DMS53 treated with DMSO at 0.1 percent for 48 hours (cell line): ENCODE data around the gene MRO.
"Not testable (repeated sequence)": the region's sequence is repeated elsewhere in the genome, so short reads cannot be mapped to it uniquely, and the experiment has no call there.

ENCODE experiments used
- DNase-seq: peaks from one replicate; lab custom pipeline; 2025; ENCODE audit not compliant: unreplicated experiment; lab: John Stamatoyannopoulos, UW

The MRO gene

DNA sequence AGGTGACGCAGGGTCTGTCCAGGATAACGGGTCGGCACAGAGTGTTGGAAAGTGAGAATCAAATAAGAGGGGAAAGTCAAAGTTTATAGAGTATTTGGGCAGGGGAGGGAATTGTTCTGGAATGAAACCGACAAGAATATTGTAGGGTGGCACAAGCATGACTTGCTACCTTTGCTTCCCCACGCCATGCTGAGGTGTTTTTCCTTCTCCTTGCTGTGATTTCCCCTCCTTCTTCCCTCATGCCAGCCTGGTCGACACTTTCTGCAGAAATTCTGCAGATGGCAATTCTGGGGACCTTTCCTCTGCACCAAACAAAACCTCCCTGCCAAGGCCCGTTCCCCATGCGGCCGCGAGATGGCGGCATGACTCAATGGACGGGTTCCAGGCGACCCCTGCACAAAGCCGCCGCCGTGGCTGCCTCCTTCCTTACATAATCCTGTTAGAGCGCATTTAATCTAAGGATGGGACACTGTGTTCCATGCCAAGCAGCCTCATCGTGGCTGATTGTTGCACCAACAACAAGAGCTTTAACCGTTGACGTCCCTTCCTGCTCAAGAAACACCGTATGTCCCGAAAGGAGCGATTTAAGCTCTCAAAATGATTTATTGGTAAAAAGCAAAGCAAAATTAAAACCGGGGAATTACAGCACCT, at the start of gene MRO:
MRO (minus strand) TSS at position 289 of the 651 bp plus-strand sequence. CDS start 10,616 bp downstream, outside the sequence.
- peak; percentile 89 for DNase-seq

- peak; percentile 21 for DNase-seq
These were observed 49.3 kb upstream of the MRO start for GRCh38 chr18:50869150-50869549.

GRCh38 chr18:50866765-50867164, 46.9 kb upstream of the MRO start:
- DNase-seq: peak; percentile 24

- no peak for DNase-seq
These were observed 44.1 kb upstream of the MRO start for GRCh38 chr18:50863840-50864375.

- no peak for DNase-seq
These were observed 42.6 kb upstream of the MRO start for GRCh38 chr18:50862401-50862800.

DNA sequence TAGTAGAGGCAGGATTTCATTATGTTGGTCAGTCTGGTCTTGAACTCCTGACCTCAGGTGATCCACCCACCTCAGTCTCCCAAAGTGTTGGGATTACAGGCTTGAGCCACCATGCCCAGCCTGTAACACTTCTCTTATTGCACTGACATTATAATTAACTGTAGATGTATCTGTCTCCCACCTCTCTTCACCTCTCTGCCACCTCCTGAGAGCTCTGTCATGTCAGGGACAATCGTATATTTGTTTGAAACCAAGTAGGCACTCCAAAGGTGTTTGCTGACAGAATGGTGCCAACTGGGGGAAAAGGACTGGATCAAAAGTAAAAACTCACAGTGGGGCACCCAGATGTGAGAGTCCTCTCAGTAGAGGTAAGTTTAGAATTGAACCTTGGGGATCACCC, 41.8 kb upstream of the MRO start:
- DNase-seq: no peak

DNA sequence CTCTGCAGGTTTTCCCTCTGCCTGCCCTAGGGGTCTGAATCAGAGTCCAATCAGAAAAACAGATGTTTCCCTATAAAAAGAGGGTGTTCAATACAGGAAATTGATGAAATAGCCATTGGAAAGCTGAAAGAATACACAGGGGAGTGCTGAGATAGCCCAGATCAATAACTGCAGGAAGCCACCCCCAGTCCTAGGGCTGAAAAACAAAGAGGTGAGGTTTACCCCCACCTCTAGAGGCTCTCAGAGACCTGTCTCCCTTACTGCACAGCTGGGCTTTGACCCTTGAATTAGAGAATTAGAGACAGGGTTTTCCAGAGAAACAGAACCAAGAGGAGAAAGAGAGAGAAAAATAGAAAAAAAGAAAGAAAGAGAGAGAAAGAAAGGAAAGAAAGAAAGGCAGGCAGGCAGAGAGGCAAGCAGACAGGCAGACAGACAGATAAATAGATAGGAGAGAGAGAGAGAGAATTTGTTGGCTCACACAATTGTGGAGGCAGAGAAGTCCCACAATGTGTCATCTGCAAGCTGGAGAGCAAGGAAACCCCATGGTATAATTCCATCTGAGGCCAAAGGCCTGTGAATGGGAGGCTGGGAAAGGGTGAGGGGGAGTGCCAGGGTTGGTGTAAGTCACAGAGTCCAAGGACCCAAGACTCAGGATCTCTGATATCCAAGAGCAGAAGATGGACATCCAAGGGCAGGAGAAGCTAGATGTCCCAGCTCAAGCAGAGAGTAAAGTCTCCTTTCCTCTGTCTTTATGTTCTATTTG, 40.2 kb upstream of the MRO start:
- no peak for DNase-seq

- DNase-seq: no peak
These were observed 37.9 kb upstream of the MRO start for GRCh38 chr18:50857694-50858093.

DNA sequence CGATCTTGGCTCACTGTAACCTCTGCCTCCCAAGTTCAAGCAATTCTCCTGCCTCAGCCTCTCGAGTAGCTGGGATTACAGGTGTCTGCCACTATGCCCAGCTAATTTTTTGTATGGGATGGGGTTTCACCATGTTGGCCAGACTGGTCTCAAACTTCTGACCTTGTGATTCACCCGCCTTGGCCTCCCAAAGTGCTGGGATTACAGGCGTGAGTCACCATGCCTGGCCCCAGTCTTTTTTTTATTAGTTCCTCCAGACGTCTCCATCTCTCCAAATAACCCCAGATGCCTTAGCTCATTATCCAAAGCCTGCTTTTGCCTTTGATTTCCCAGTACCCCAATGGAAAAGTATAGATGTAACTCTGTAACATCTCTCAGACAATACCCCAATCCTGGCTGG, 37.4 kb upstream of the MRO start:
- not testable (repeated sequence) for DNase-seq

DNA sequence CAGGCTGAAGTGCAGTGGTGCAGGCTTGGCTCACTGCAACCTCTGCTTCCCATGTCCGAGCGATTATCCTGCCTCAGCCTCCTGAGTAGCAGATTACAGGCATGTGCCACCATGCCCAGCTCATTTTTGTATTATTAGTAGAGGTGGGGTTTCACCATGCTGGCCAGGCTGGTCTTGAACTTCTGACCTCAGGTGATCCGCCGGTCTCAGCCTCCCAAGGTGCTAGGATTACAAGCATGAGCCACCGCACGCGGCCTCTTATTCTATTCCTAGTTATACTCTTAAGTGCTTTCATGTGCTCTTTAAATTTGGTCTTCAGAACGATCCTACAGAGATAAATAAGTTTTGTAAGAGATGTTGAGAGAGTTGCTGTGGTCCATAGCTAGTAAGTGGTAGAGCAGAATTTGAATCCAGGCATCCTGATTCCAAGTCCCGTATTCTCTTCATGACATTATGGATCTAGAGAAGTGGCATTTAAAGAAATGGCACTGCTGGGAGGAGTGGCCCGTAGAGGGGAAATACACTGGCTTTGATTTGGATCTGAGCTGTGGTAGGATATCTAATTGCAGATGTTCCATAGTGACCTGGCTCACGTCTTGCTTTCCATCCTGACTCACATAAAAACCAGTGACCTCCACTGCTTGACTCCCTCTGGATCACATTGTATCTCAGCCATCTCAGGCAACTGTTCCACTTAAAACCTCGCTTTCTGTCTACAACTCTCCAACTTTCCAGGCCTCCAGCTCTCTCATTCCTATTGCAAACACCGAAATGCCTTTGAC, 36.4 kb upstream of the MRO start:
- no peak for DNase-seq

GRCh38 chr18:50853863-50854271, 34.1 kb upstream of the MRO start:
- DNase-seq: no peak

DNA sequence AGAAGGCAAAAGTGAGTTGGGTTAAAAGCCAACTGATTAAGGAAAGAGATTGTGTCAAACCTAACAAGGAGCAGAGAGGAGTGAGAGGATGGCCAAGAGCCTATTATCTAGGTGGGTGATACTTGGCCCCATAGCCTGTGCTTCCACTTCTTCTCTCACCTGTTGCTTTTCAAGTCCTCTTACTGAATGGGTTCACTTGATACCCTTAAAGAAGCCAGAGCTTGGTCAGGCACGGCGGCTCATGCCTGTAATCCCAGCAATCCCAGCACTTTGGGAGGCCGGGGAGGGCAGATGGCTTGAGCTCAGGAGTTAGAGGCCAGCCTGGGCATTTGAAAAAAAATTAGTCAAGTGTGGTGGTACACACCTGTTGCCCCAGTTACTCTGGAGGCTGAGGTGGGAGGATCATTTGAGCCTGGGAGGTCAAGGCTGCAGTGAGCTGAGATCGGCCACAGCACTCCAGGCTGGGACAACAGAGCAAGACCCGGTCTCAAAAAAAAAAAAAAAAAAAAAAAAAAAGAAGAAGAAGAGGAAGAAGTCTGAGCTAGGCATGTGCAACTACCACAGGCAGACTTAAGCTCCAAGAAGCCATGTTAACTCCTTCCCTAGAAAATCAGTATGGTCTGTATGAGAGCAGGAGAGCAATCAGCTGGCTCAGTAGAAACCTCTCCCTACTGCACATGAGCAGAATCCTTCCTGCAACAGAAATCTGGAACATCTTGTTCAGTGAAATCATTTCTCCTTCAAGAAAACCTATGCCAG, 30.7 kb upstream of the MRO start:
- DNase-seq: no peak

GRCh38 chr18:50849419-50849821, 29.6 kb upstream of the MRO start:
- DNase-seq: no peak

DNA sequence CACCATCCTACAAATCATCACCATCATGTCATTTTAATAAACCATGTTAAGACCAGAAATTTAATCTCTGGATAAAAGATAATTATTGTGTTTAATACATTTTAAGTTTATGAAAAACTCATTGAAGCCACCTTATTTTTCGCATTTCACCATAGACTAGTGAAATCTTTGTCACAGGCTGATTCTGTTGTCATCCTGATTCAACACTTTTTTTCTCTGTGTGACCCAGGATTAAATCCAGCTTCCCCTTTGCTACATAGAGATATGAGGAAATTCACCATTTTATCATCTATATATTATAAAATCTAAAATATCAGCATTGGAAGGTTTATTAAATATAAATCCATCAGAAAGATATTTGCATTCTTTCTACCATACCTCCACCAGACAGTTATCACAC, 29.2 kb upstream of the MRO start:
- DNase-seq: no peak

GRCh38 chr18:50848061-50848551, 28.3 kb upstream of the MRO start:
- no peak for DNase-seq

DNA sequence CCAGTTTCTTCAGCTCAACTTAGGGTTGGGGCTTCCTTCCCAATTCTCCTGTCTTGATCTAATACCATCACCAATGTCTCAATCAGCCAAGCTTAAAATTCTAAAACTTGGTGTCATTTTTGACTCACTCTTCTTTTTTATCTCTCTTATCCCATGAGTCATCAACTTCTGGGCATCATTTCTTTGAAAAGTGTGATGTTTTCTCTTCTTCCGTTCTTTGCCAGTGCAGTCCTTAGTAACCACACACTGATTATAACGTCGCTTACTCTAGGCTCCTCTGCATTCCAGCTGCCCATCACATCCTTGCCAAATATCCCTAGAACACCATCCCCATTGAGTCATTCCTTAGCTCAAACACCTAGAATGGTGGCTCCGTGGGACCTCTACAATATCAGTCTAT, 27.4 kb upstream of the MRO start:
- DNase-seq: no peak

GRCh38 chr18:50844960-50845359, 25.1 kb upstream of the MRO start:
- DNase-seq: no peak

GRCh38 chr18:50844554-50844953, 24.7 kb upstream of the MRO start:
- no peak for DNase-seq

DNA sequence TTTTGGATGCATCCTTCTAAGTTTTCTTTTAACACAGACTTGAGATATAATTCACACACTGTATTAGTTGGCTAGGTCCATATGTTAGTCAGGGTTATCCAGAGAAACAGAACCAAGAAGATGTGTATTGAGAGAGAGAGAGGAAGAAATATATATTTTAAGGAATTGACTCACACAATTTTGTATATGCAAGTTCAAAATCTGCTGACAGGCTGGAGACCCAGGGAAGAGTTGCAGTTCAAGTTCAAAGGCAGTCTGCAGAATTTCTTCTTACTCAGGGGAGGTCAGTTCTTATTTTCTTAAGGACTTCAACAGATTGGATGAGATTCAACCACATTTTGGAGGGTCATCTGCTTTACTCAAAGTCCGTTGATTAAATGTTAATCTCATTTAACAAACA, 23.0 kb upstream of the MRO start:
- DNase-seq: no peak

- DNase-seq: no peak
These were observed 20.2 kb upstream of the MRO start for GRCh38 chr18:50839996-50840395.

- no peak for DNase-seq
These were observed 19.5 kb upstream of the MRO start for GRCh38 chr18:50839341-50839740.
